Astrocyte (in vitro differentiated cells and primary cell): ENCODE measurements around the gene CETN3.

ENCODE experiments used
- EZH2 ChIP-seq: IDR thresholded peaks from 2 replicates; pipeline ENCODE4 v1.6.1; 2012; ENCODE audit warnings: mild to moderate bottlenecking, low read length, inconsistent platforms; ENCODE audit not compliant: insufficient read depth
- TF ChIP-seq, protein P1 (sequence below): IDR thresholded peaks from 2 replicates; pipeline ENCODE4 v1.5.1; 2011; ENCODE audit warnings: low read depth, mild to moderate bottlenecking, inconsistent platforms, low read length, moderate library complexity; ENCODE audit not compliant: insufficient read depth

GRCh38 chr5:90381213-90381929 lies 28.2 kb downstream of the CETN3 start:
- TF ChIP-seq, protein P1, sequence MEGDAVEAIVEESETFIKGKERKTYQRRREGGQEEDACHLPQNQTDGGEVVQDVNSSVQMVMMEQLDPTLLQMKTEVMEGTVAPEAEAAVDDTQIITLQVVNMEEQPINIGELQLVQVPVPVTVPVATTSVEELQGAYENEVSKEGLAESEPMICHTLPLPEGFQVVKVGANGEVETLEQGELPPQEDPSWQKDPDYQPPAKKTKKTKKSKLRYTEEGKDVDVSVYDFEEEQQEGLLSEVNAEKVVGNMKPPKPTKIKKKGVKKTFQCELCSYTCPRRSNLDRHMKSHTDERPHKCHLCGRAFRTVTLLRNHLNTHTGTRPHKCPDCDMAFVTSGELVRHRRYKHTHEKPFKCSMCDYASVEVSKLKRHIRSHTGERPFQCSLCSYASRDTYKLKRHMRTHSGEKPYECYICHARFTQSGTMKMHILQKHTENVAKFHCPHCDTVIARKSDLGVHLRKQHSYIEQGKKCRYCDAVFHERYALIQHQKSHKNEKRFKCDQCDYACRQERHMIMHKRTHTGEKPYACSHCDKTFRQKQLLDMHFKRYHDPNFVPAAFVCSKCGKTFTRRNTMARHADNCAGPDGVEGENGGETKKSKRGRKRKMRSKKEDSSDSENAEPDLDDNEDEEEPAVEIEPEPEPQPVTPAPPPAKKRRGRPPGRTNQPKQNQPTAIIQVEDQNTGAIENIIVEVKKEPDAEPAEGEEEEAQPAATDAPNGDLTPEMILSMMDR = no peak
- TF ChIP-seq EZH2 = no peak
